HG02943 (cell line): Measurements from ENCODE around the gene LRRC25.
"Not testable (repeated sequence)": the region's sequence is repeated elsewhere in the genome, so short reads cannot be mapped to it uniquely, and the experiment has no call there.

ENCODE experiments used
- ATAC-seq: cut with Tn5 transposase; IDR thresholded peaks from one replicate; pipeline ENCODE4 v1.9.1; 2021; ENCODE audit warnings: mild to moderate bottlenecking, low read depth, moderate library complexity; ENCODE audit not compliant: unreplicated experiment

Gene LRRC25

DNA sequence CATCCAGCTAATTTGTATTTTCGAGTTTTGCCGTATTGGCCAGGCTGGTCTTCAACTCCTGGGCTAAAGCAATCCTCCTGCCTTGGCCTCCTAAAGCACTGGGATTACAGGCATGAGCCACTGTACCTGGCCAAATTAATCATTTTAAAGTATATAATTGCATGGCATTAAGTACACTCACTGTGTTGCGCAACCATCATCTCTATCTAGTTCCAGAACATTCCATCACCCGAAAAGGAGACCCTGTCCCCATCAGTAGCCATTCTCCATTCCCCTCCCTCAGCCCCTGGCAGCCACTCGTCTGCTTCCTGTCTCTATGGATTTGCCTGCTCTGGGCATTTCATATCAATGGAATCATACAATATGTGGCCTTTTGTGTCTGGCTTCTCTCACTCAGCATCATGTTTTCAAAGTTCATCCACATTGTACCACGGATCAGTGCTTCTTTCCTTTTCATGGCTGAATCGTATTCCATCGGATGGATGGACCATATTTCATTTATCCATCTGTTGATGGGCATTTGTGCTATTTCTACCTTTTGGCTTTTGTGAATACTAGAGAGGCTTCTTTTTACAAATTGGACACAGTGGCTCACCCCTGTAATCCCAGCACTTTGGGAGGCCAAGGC lies 43.9 kb downstream of the LRRC25 start:
- ATAC-seq: no peak

GRCh38 chr19:18351544-18351943 lies 45.9 kb downstream of the LRRC25 start:
- ATAC-seq: no peak

GRCh38 chr19:18350490-18350889 lies 46.9 kb downstream of the LRRC25 start:
- no peak for ATAC-seq

GRCh38 chr19:18349524-18350128 lies 47.8 kb downstream of the LRRC25 start:
- no peak for ATAC-seq

DNA sequence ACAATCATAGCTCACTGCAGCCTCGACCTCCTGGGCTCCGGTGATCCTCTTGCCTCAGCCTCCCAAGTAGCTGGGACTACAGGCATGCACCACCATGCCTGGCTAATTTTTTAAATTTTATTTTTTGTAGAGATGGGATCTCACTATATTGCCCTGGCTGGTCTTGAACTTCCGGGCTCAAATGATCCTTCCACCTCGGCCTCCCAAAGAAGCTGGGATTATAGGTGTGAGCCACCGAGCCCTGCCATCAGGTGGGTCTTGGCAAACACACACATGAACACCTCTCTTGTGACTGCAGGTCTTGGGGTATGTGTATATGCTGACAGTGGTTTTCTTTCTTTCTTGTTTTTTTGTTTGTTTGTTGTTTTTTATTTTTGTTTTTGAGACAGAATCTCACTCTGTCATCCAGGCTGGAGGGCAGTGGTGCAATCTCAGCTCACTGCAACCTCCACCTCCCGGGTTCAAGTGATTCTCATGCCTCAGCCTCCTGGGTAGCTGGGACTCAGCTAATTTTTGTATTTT lies 48.5 kb downstream of the LRRC25 start:
- not testable (repeated sequence) for ATAC-seq

DNA sequence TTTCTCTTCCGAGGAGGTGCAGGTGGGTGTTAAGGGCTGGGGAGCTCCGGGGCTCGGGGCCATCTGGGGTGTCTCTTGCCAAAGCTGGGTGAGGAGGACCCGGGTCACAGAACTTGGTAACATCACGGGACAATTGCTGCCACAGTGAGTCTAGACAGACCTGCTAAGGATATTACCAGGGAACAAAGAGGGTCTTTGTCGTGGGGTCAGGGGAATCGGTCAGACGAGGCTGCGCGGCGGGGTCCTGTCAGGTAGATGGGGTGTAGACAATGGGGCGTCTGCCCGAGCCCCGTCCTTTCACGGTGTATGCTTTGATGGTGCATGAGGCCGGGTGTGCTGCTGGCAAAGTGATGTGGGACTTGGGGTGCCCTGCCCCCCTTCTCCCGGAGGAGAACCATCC lies 49.3 kb downstream of the LRRC25 start:
- ATAC-seq: no peak

DNA sequence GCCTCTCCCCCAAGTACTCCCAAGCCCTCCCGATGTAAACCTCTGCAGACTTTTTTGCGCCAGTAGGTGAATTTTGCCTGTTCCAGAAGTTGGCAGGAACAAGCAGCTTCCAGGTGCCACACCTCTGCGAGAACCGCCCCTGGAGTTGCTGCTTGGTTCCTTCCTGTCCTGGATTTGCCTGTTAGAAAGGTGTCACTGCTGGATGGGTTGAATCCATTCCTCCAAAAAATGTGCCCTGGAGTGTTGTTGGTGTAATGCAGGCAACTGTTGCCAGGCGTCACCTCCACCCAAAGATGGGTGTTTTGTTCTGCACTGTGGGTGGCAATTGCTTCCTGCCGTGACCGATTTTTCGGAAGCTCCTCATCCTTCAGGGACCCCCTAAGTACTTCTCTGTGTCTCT lies 51.3 kb downstream of the LRRC25 start:
- ATAC-seq: no peak

DNA sequence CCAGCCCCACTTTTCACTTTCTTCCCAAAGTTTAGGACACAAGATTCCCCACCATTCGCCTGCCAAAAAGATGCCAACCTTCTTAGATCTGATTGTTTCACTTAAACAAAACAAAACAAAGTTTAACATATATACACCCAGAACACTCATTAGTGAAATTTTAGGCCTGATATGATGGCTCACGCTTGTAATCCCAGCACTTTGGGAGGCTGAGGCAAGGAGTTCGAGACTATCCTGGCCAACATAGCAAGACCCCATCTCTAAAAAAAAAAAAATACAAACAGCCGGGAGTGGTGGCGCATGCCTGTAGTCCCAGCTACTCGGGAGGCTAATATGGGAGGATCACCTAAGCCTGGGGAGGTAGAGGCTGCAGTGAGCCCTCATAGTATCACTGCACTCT lies 52.1 kb downstream of the LRRC25 start:
- ATAC-seq: no peak

DNA sequence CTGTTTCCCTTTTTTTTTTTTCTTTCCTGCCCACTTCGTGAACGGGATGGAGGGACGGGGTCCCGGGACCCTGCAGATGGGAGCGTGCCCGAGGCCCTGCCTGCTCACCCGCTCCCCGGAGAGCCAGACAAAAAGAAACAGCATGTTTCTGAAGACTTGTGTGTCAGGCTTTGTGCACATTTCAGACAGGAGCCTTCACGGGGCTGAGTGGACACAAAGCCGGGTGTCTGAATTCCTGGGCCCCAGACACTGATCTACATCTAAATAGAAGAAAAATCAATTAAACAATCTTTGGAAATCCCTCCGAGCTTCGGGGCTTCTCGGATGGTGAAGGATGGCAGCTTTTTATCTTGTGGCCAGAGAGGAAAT lies 52.9 kb downstream of the LRRC25 start:
- ATAC-seq: no peak

DNA sequence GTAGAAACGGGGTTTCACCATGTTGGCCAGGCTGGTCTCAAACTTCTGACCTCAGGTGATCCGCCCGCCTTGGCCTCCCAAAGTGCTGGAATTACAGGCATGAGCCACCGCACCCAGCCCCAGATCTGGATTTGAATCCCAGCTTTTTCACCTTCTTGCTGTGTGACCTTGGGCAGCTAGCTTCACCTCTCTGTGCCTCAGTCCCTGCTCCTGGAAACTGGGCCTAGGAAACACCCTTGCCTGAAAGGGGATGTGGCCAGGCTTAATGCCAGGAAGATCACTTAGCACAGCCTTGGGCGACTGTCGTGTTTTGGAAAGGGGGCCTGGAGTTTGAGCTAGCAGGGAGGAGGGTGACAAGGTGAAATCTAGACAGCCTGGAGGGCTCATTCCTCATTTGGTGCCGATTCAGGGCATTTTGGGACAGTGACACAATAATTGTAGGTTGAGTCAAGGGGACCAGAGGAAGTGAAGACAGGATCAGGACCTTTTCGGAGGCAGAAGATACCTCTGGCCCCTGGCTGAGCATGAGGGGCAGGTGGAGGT lies 55.3 kb downstream of the LRRC25 start:
- no peak for ATAC-seq
